ENCODE measurements around the gene SH3PXD2A.

DNA sequence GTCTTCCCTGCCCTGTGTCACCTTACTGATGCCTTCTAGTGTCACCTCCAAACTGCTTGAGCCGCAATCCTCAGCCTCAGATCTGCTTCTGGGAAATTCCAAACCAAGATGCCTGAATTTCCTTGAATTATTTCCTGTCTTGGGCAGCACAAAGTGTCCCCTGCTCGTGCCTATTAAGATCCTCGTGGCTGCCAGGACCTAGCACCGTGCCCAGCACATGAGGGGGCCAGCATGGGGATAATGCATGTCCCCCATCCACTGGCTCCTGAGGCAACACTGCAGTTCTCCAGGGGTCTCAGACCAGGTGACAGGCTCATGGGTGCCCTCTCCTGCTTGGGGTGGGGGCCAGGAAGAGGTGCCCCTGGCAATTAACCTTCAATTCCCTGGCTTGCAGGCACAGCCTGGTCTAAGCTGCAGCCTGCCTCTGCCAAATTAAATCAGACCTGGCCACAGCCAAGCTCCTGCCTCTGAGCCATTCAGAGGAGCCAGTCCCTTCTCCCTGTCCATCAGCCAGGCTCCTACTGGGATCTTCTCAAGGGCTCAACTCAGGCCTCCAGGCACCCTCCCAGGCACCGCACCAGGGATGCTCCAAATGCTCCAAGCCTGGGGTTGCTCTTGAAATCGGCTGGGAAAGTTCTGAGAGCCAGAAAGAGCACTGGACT lies 146.6 kb downstream of the SH3PXD2A start:
- TF ChIP-seq, protein P1, sequence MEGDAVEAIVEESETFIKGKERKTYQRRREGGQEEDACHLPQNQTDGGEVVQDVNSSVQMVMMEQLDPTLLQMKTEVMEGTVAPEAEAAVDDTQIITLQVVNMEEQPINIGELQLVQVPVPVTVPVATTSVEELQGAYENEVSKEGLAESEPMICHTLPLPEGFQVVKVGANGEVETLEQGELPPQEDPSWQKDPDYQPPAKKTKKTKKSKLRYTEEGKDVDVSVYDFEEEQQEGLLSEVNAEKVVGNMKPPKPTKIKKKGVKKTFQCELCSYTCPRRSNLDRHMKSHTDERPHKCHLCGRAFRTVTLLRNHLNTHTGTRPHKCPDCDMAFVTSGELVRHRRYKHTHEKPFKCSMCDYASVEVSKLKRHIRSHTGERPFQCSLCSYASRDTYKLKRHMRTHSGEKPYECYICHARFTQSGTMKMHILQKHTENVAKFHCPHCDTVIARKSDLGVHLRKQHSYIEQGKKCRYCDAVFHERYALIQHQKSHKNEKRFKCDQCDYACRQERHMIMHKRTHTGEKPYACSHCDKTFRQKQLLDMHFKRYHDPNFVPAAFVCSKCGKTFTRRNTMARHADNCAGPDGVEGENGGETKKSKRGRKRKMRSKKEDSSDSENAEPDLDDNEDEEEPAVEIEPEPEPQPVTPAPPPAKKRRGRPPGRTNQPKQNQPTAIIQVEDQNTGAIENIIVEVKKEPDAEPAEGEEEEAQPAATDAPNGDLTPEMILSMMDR (IDR thresholded peaks at IDR 0.05) = no peak
- TF ChIP-seq EZH2 (IDR thresholded peaks at IDR 0.05) (no peak), EZH2phosphoT487 (IDR thresholded peaks at IDR 0.05) (no peak)

All from neural progenitor cell (in vitro differentiated cells).